Right ventricle myocardium inferior (tissue), 1 donor: Measurements from ENCODE around the gene LDHA. TPM values are rescaled to one million over a fixed set of nuclear protein-coding genes. Genes with fewer than 3 reads are reported as not detected.

Experiments
- ATAC-seq: fragments of 200-7000 bp; cut with Tn5 transposase; one replicate; pipeline ENCODE4 v1.9.1; 2020; ENCODE audit warnings: mild to moderate bottlenecking, moderate library complexity
- DNase-seq: peaks from one replicate; pipeline ENCODE4 v3.0.0; 2021; ENCODE audit errors: missing footprints
- intact Hi-C: fragments of 100-400 bp; cut with DNase I; formaldehyde crosslinking; loops from one replicate; pipeline ENCODE4 v1.11.0; 2022
- microRNA-seq: library from miRNA; unstranded; fragments of <30 nt; microRNA quantifications from one replicate; pipeline ENCODE4 v1.2.0, GENCODE V29; 2020
- total RNA-seq: library from RNA; stranded (reverse); fragmentation: NEBNext Ultra II Directional; extraction: Animal tissue kit (Norgen Biotek cat#: 25700); gene quantifications from one replicate; pipeline ENCODE4 v1.2.1, GENCODE V29; 2021
- donor health status: DM: no; HTN: yes; CAD: no; lungs with severe emphysema.

LDHA gene
- total RNA-seq, 1 donor from 2014 or later = 424 TPM

- intact Hi-C loops = no loop called here
- ATAC-seq (no peak), DNase-seq (no peak)
Measured at GRCh38 chr11:18455686-18456372, 61.5 kb downstream of the LDHA start, which contains the start of gene LDHAL6A. Gene LDHAL6A (plus strand): TSS chr11:18455856. CDS start chr11:18456681, 825 bp downstream.

GRCh38 chr11:18457450-18457849 lies 63.1 kb downstream of the LDHA start:
- intact Hi-C loops = no loop called here
- no peak for ATAC-seq
- no peak for DNase-seq

Small RNA genes within 50 kb of the gene (microRNA-seq; reads per million reads assigned to microRNA genes)
- gene MIR3159 = not detected

Other genes starting within 250 kb of the LDHA start
- gene MRGPRX4, start 221.7 kb upstream of the LDHA start, total RNA-seq = not detected
- gene SAA4, start 157.8 kb upstream of the LDHA start, total RNA-seq = not detected
- 1.8 TPM for gene SAA2, start 145.9 kb upstream of the LDHA start, total RNA-seq
- 7.8 TPM for gene SAA1, start 128.3 kb upstream of the LDHA start, total RNA-seq
- gene HPS5, start 72.4 kb upstream of the LDHA start, total RNA-seq = 10.5 TPM
- 23.9 TPM for gene GTF2H1, start 72.0 kb upstream of the LDHA start, total RNA-seq
- gene LDHC, start 17.8 kb downstream of the LDHA start, total RNA-seq = not detected
- not detected for gene LDHAL6A, start 61.3 kb downstream of the LDHA start, total RNA-seq
- 62.6 TPM for gene TSG101, start 132.4 kb downstream of the LDHA start, total RNA-seq
- 18.0 TPM for gene UEVLD, start 194.2 kb downstream of the LDHA start, total RNA-seq
- 13.0 TPM for gene MISFA, start 205.2 kb downstream of the LDHA start, total RNA-seq
- gene SPTY2D1, start 239.8 kb downstream of the LDHA start, total RNA-seq = 9.3 TPM